Measurements from ENCODE around the gene FMNL2.

FMNL2 gene

DNA sequence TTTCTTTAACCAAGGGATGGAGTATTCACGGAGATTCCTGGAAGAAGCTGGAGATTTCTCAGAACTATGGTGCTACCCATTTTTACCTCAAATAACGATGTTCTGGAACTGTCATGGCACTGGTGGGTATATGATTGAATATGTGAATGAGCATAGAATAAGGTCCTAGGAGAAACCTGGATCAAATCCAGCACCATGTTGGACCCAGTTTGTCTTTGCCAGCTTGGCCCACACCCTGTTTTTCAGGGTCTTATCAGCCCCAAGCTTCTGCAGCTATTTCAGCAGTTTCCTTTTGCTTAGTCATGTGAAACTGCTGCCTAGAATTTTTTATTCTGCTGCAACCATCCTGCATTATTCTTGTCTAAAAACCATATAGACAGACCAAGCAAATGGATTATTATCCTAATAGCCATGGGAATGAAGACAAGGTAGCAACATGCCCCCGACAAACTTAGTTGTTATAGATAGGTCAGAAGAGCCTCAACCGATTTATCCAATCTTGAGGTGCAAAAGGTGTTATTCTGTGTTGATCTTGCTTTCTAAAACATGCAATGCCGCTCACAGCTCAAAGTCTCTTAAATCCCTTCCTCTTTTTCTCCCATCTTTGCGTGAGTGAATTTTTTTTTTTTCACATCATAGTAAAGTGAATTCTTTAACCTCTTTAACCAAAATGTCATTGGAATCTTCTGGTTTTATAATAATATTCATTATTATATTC lies 248.7 kb downstream of the FMNL2 start:
- H3K9ac ChIP-seq (ENCODE audit: low read length), result no peak overlapping the region
- no peak overlapping the region for H3K4me2 ChIP-seq (ENCODE audit: low read length)

GRCh38 chr2:152584301-152584700 lies 249.3 kb downstream of the FMNL2 start:
- no peaks in the 10 kb centered on the region for H3K9me2 ChIP-seq (ENCODE audit: low read depth, low read length)
- H3K4me2 ChIP-seq (ENCODE audit: low read length), result no peak overlapping the region
- H3K27ac ChIP-seq (ENCODE audit: low read depth, low read length, poor library complexity, severe bottlenecking), result no peak overlapping the region
- no peaks in the 10 kb centered on the region for H3K79me2 ChIP-seq (ENCODE audit: insufficient read depth, low read length)
- no peaks in the 10 kb centered on the region for H3K9me3 ChIP-seq (ENCODE audit: low read length)
- TF ChIP-seq, protein P1, sequence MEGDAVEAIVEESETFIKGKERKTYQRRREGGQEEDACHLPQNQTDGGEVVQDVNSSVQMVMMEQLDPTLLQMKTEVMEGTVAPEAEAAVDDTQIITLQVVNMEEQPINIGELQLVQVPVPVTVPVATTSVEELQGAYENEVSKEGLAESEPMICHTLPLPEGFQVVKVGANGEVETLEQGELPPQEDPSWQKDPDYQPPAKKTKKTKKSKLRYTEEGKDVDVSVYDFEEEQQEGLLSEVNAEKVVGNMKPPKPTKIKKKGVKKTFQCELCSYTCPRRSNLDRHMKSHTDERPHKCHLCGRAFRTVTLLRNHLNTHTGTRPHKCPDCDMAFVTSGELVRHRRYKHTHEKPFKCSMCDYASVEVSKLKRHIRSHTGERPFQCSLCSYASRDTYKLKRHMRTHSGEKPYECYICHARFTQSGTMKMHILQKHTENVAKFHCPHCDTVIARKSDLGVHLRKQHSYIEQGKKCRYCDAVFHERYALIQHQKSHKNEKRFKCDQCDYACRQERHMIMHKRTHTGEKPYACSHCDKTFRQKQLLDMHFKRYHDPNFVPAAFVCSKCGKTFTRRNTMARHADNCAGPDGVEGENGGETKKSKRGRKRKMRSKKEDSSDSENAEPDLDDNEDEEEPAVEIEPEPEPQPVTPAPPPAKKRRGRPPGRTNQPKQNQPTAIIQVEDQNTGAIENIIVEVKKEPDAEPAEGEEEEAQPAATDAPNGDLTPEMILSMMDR (IDR thresholded peaks at IDR 0.05; ENCODE audit: low read length), result no peak
- no peak overlapping the region for H2AFZ ChIP-seq (ENCODE audit: low read length)
- no peaks in the 10 kb centered on the region for H3F3A ChIP-seq (ENCODE audit: insufficient read depth, low read length)
- H3K36me3 ChIP-seq (ENCODE audit: insufficient read depth, low read length), result no peaks in the 10 kb centered on the region
- no peak overlapping the region for H3K9ac ChIP-seq (ENCODE audit: low read length)
- no peaks in the 10 kb centered on the region for H4K20me1 ChIP-seq (ENCODE audit: insufficient read depth, low read length)
- no peak overlapping the region for H3K4me3 ChIP-seq (ENCODE audit: low read depth, low read length, poor library complexity, severe bottlenecking)
- no peaks in the 10 kb centered on the region for H3K27me3 ChIP-seq (ENCODE audit: insufficient read depth, low read length)
- no peaks in the 10 kb centered on the region for H3K4me1 ChIP-seq (ENCODE audit: insufficient read depth, low read length, severe bottlenecking)

More for the DNA sequence above, 248.7 kb downstream of the FMNL2 start:
- Histone ChIP-seq H3K27me3 (ENCODE audit: insufficient read depth, low read length) (no peaks in the 10 kb centered on the region), H2AFZ (ENCODE audit: low read length) (no peak overlapping the region), H3F3A (ENCODE audit: insufficient read depth, low read length) (no peaks in the 10 kb centered on the region), H3K36me3 (ENCODE audit: insufficient read depth, low read length) (no peaks in the 10 kb centered on the region), H3K4me1 (ENCODE audit: insufficient read depth, low read length, severe bottlenecking) (no peaks in the 10 kb centered on the region), H3K27ac (ENCODE audit: low read depth, low read length, poor library complexity, severe bottlenecking) (no peak overlapping the region), H4K20me1 (ENCODE audit: insufficient read depth, low read length) (no peaks in the 10 kb centered on the region), H3K79me2 (ENCODE audit: insufficient read depth, low read length) (no peaks in the 10 kb centered on the region), H3K9me2 (ENCODE audit: low read depth, low read length) (no peaks in the 10 kb centered on the region), H3K9me3 (ENCODE audit: low read length) (no peaks in the 10 kb centered on the region), H3K4me3 (ENCODE audit: low read depth, low read length, poor library complexity, severe bottlenecking) (no peak overlapping the region)
- TF ChIP-seq EZH2 (IDR thresholded peaks at IDR 0.05; ENCODE audit: borderline replicate concordance, low read length), result no peak
- TF ChIP-seq, protein P1 (IDR thresholded peaks at IDR 0.05; ENCODE audit: low read length), result no peak

- Histone ChIP-seq H3K4me1 (ENCODE audit: insufficient read depth, low read length, severe bottlenecking) (no peaks in the 10 kb centered on the region), H3K9ac (ENCODE audit: low read length) (no peak overlapping the region), H3K36me3 (ENCODE audit: insufficient read depth, low read length) (no peaks in the 10 kb centered on the region), H2AFZ (ENCODE audit: low read length) (no peak overlapping the region), H3K9me2 (ENCODE audit: low read depth, low read length) (no peaks in the 10 kb centered on the region), H3K9me3 (ENCODE audit: low read length) (no peaks in the 10 kb centered on the region), H3K27me3 (ENCODE audit: insufficient read depth, low read length) (no peaks in the 10 kb centered on the region), H4K20me1 (ENCODE audit: insufficient read depth, low read length) (no peaks in the 10 kb centered on the region), H3K27ac (ENCODE audit: low read depth, low read length, poor library complexity, severe bottlenecking) (no peak overlapping the region), H3F3A (ENCODE audit: insufficient read depth, low read length) (no peaks in the 10 kb centered on the region), H3K4me2 (ENCODE audit: low read length) (no peak overlapping the region), H3K4me3 (ENCODE audit: low read depth, low read length, poor library complexity, severe bottlenecking) (no peak overlapping the region), H3K79me2 (ENCODE audit: insufficient read depth, low read length) (no peaks in the 10 kb centered on the region)
- TF ChIP-seq, protein P1 (IDR thresholded peaks at IDR 0.05; ENCODE audit: low read length), result no peak
- TF ChIP-seq EZH2 (IDR thresholded peaks at IDR 0.05; ENCODE audit: borderline replicate concordance, low read length), result no peak
Measured at GRCh38 chr2:152585830-152586484, 251.0 kb downstream of the FMNL2 start.
